MM.1S (cell line): Measurements from ENCODE around the gene ENG.

ENCODE experiments used
- CTCF ChIP-seq: fragments of 300-600 bp; sonication (generic); IDR thresholded peaks from 2 replicates; pipeline ENCODE4 v1.5.1; 2016; ENCODE audit warnings: antibody characterized with exemption, low read length, mixed read lengths
- EZH2 ChIP-seq: fragments of 300-600 bp; sonication (generic); optimal IDR thresholded peaks from 2 replicates; pipeline ENCODE3; 2017; ENCODE audit warnings: low read depth, mild to moderate bottlenecking, antibody characterized with exemption, low read length, mixed read lengths

GRCh38 chr9:127825319-127826051 lies 29.0 kb downstream of the ENG start:
- TF ChIP-seq CTCF (peak; percentile 29), EZH2 (no peak)
